ENCODE measurements around the gene CUX1.
"Not testable (repeated sequence)": the region's sequence is repeated elsewhere in the genome, so short reads cannot be mapped to it uniquely, and the experiment has no call there.

CUX1 gene

DNA sequence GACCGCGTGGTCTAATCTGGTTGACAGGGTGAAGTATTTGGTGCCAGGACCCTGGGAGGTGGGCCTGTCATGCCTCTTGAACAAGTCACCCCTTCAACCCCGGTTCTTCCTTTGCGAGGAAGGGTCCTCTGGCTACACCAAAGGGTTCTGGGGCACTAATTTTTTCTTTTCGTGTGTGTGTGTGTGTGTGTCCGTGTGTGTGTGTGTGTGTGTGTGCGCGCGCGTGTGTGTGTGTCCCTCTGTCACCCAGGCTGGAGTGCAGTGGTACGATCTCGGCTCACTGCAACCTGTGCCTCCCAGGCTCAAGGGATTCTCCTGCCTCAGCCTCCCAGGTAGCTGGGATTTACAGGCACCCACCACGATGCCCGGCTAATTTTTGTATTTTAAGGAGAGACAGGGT, 483.9 kb downstream of the CUX1 start:
- not testable (repeated sequence) for DNase-seq

DNA sequence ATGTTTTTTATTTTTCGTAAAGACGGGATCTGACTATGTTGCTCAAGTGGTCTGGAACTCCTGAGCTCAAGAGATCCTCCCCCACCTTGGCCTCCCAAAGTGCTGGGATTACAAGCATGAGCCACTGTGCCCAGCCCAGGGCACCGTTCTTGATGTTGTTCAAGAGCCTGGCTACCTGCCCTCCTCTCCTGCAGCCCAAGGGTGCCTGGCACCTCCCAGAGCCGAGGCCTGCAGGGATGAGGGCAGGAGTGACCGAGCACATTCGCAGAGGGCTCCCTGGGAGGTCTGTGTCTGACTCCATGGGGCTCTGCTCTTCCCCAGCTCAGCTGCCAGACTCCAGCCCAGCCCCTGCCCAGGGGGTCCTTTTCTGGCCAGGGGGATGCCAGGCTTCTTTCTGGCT, 484.6 kb downstream of the CUX1 start:
- no peak for DNase-seq

GRCh38 chr7:102303669-102304422, 486.4 kb downstream of the CUX1 start:
- peak; percentile 45 for DNase-seq

DNA sequence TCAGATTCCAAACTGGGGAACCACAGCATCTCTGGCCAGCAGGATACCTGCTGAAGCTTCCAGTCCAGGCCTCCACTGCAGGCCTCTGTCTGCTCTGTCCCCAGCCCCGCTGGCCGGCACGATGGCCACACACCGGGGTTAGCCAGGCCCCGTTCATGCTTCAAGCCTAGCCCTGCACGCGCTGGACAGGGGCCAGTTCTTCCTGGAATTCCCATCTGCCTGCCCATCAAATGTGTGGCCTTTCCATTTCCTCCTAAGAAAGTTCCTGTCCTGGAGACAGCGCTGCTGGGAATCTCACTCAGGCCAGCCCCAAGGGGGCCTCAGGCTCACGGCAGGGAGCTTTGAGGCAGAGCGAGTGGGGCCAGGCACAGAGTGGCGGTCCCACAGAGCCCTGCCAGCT, 487.2 kb downstream of the CUX1 start:
- DNase-seq: no peak

DNA sequence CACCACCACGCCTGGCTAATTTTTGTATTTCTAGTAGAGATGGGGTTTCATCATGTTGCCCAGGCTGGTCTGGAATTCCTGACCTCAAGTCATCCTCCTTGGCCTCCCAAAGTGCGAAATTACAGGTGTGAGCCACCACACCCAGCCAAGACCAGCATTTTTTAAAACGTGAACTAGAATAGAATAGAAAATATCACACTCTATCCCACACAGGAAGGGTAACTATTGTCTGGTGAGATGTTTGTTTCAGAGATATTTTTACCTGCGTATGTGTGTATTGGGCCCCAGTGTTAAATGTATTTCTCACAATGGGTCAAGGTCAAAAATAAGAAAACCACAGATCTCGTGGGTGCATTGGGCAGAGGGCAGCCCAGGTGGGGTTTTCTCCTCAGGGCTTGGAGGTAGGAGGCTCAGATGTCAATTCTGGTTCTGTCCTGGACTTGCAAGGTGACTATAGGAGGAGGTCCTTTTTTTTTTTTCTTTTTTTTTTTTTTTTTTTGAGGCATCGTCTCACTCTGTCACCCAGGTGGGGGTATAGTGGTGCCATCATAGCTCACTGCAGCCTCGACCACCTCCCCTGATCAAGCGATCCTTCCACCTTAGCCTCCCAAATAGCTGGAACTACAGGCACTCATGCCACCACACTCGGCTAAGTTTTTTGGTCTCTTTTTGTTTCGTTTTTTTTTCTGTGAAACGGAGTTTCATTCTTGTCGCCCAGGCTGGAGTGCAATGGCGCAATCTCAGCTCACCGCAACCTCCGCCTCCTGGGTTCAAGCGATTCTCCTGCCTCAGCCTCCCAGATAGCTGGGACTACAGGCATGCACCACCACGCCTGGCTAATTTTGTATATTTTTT, 488.2 kb downstream of the CUX1 start:
- no peak for DNase-seq

GRCh38 chr7:102306916-102307677, 489.7 kb downstream of the CUX1 start:
- peak; percentile 44 for DNase-seq

- peak; percentile 81 for DNase-seq
These were observed 493.0 kb downstream of the CUX1 start for GRCh38 chr7:102310414-102310815.

GRCh38 chr7:102312317-102312716, 494.9 kb downstream of the CUX1 start:
- DNase-seq: no peak

DNA sequence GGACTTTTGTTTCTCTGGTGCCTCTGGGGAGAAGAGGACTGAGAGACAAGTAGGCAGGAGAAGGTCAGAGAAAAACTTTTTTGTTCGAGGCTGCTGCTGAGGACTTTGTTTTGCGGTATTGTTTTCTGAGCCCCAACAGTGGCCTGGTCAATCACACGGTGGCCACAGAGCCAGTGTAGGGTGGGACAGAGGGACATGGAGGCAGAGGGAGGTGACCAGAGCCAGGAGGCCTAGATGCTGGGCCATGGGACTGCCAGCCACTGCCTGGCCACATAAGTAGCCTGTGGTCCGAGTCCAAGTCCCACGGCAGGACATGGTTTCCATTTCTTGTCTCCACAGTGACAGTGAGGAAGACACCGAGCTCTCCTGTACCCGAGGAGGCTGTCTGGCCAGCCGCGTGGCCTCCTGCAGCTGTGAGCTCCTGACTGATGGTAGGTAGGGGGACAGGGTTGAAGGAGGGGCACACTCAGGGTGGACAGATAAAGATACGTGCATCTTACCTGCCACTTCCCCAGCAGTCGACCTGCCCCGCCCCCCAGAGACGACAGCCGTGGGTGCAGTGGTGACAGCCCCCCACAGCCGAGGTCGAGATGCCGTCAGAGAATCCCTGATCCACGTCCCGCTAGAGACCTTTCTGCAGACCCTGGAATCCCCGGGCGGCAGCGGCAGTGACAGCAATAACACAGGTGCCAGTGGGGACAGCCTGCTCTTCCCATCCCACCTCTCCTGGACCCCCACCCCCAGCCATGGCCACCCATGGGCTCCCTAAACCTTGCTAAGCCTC, 496.8 kb downstream of the CUX1 start:
- DNase-seq: no peak

DNA sequence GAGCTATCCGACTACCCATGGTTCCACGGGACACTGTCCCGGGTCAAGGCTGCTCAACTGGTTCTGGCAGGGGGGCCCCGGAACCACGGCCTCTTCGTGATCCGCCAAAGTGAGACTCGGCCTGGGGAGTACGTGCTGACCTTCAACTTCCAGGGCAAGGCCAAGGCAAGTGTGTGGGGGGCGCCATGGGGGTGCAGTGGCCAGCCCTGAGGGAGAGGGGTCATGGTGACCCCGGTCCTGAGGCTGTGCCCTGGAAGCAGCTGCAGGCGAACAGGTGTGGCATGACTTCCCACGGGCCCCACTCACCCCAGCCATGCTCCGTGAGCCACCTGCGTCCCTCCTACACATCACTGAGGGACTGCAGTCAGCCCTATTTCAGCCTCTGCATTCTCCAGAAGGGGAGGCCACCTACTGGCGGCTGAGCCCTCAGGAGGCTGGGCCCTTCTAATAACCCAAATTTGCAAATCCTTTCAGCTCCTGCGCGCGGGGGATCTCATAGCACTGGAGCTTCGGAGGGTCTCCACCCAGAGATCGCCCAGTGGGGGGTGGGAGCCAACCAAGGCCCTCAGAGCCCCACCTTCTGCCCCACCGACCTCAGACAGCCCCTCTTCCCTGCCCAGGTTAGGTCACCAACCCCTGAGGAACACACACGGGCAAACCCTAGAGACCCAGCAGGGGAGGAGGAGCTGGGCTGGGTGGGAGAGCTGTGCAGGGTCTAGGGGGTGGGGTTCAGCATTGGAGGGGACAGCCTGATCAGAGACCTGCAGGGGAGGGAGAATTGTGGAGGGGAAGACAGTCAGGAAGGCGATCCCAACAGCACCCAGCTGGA, 500.0 kb downstream of the CUX1 start:
- DNase-seq: no peak

DNA sequence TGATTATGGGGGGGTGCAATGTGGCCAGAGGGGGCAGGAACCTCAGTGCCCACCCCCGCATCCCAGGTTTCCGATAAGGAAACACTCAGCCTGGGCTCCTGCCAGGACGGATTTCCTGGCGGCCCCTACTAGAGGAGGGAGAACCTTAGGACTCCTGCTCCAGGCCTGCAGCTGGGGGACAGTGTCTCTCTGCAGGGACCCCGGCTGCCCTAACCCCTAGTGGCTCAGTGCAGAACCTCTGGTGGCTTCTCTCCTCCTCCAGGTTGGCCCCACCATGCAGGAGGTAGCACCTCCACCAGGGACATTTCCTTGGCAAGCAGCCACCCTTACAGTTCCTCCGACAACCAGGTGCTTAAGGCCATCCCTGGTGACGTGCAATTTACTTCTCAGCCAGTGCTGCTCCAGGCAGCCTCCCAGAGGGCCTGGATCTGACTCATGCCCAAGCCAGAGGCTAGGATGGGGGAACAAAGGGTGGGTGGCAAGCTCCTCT, 501.1 kb downstream of the CUX1 start:
- peak; percentile 74 for DNase-seq

GRCh38 chr7:102319671-102320070, 502.2 kb downstream of the CUX1 start:
- DNase-seq: no peak

- no peak for DNase-seq
These were observed 502.8 kb downstream of the CUX1 start for GRCh38 chr7:102320181-102320580.

DNA sequence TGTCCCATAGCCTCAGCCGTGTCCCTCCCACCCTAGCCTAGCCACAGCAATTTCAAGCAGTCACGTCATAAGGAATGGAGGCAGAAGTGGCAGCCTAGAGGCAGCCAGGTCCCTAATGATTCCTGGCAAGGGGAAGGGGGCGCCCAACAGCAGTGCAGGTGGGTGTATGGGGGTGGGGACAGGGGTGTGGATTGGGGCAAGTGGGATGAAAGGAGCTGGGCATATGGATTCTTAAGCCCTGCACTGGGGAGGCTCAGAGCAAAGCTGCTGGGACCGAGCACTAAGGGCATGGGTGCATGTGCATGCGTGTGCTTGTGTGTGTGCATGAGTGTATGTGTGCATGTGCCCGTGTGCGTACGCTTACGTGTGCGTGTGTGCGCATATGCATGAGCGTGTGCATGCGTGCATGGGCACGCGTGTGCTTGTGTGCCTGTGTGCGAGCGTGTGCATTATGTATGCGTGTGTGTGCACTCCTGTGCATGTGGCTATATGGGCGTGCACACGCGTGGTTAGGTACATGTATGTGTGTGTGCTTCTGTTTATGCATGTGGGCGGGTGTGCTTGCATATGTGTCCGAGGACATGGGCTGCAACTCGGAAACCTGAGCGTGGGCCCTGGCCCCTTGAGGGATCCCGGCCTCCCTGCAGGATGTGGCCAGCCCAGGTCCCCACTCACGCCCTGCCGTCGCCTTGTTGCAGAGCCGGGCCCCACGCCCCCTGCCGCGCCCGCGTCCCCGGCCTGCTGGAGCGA, 503.4 kb downstream of the CUX1 start:
- DNase-seq: no peak

DNA sequence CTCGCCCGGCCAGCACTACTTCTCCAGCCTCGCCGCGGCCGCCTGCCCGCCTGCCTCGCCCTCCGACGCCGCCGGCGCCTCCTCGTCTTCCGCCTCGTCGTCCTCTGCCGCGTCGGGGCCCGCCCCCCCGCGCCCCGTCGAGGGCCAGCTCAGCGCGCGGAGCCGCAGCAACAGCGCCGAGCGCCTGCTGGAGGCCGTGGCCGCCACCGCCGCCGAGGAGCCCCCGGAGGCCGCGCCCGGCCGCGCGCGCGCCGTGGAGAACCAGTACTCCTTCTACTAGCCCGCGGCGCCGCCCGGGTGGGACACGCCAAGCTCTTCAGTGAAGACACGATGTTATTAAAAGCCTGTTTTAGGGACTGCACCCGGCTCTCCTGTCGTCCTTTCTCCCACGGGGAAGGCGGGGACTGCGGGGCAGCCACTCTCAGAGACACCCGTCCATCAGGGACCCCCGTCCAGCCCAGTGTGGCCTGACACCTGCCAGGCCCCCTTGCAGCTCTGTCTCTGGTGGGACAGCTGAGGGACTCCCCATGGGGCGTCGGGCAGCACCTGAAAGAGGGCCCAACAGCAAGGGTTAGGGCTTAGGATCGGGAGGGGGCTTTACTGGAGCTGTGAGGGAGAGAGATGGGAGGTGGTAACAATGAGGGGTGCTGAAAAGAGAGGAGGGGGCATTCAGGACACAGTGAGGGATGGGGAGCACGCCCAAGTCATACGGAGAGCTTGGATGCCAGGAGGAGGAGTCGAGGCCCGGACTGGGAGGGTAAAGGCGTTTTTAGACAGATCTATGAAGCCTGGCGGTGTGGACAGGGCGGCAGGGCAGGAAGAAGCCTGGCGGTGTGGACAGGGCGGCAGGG, 504.1 kb downstream of the CUX1 start:
- no peak for DNase-seq

DNA sequence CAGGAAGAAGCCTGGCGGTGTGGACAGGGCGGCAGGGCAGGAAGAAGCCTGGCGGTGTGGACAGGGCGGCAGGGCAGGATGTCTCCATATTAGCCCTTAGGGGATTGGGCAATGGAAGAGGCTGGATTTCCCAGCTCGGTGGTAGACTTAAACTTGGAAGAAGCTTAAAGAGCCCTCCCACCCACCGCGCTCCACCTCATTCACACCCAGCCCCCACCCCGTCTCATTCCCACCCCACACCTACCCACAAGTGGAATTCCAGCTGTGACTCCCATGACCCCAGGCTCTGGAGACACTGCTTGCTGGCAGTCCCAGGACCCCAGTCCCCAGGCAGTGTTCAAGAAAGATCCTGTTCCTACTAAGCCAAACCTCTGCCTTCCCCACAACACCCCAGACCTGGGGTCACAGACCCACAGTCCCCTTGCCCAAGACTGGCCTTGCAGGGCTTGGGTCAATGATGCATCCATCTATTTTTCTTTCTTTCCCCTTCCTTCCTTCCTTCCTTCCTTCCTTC, 504.8 kb downstream of the CUX1 start:
- no peak for DNase-seq

DNA sequence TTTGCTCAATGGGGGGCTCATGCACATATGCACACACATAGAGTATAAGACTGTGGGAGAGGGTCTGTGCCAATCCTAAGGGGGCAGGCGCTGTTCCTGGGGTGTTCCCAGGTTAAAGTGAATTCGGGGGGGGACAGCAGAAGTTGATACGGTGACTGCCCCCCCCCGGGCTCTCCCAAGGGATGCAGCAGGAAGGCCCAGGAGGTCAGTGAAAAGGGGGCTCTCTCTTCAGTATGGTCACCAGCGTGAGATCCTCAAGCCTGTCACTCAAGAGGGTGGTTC, 506.4 kb downstream of the CUX1 start:
- no peak for DNase-seq

GRCh38 chr7:102325106-102325505, 507.7 kb downstream of the CUX1 start:
- not testable (repeated sequence) for DNase-seq

GRCh38 chr7:102326157-102326889, 508.9 kb downstream of the CUX1 start:
- DNase-seq: no peak
